Activated B cell treated with CpG ODN at 0.5 μM for 24 hours (primary cell): ENCODE results near the gene RERE. TPM values are rescaled to one million over a fixed set of nuclear protein-coding genes. Genes with fewer than 3 reads are reported as not detected.

Experiments
- ATAC-seq: fragments of 200-7000 bp; cut with Tn5 transposase; one replicate; pipeline ENCODE4 v1.10.0; 2021; ENCODE audit warnings: low read depth, mild to moderate bottlenecking, moderate library complexity
- CTCF ChIA-PET: fragments of 350-600 bp; sonication (Branson Sonifier 250); formaldehyde crosslinking; loops from one replicate; lab custom pipeline; 2021; ENCODE audit warnings: antibody characterized with exemption; lab: Charles Lee
- POLR2A ChIA-PET: fragments of 350-600 bp; sonication (Branson Sonifier 250); formaldehyde crosslinking; loops from one replicate; lab custom pipeline; 2021; ENCODE audit warnings: antibody characterized with exemption; lab: Charles Lee
- DNase-seq: peaks from one replicate; pipeline ENCODE4 v3.0.0; 2022
- H3K27ac Mint-ChIP-seq: one replicate; pipeline ENCODE4 v1.8.0; 2020; ENCODE audit warnings: mixed read lengths
- H3K27me3 Mint-ChIP-seq: one replicate; pipeline ENCODE4 v1.8.0; 2021; ENCODE audit warnings: mixed read lengths
- H3K36me3 Mint-ChIP-seq: one replicate; pipeline ENCODE4 v1.8.0; 2021; ENCODE audit warnings: low read depth, mixed read lengths
- H3K4me1 Mint-ChIP-seq: one replicate; pipeline ENCODE4 v1.8.0; 2021; ENCODE audit warnings: mixed read lengths
- H3K4me3 Mint-ChIP-seq: one replicate; pipeline ENCODE4 v1.8.0; 2020; ENCODE audit warnings: mild to moderate bottlenecking, mixed read lengths
- H3K9me3 Mint-ChIP-seq: one replicate; pipeline ENCODE4 v1.8.0; 2020; ENCODE audit warnings: mixed read lengths
- intact Hi-C: fragments of 100-400 bp; cut with micrococcal nuclease; formaldehyde crosslinking; loops from one replicate; pipeline ENCODE4 v1.15.1; 2024
- total RNA-seq: library from RNA; stranded (reverse); gene quantifications from 2 replicates; pipeline ENCODE4 v1.2.3, GENCODE V29; 2022
- TF ChIP-seq, protein P1 (sequence below): fragments of 200-600 bp; IDR thresholded peaks from one replicate; pipeline ENCODE4 v1.8.0; 2022; ENCODE audit warnings: antibody characterized with exemption, mild to moderate bottlenecking

The RERE gene
- total RNA-seq, 1 donor from 2014 or later: 98.8 TPM

DNA sequence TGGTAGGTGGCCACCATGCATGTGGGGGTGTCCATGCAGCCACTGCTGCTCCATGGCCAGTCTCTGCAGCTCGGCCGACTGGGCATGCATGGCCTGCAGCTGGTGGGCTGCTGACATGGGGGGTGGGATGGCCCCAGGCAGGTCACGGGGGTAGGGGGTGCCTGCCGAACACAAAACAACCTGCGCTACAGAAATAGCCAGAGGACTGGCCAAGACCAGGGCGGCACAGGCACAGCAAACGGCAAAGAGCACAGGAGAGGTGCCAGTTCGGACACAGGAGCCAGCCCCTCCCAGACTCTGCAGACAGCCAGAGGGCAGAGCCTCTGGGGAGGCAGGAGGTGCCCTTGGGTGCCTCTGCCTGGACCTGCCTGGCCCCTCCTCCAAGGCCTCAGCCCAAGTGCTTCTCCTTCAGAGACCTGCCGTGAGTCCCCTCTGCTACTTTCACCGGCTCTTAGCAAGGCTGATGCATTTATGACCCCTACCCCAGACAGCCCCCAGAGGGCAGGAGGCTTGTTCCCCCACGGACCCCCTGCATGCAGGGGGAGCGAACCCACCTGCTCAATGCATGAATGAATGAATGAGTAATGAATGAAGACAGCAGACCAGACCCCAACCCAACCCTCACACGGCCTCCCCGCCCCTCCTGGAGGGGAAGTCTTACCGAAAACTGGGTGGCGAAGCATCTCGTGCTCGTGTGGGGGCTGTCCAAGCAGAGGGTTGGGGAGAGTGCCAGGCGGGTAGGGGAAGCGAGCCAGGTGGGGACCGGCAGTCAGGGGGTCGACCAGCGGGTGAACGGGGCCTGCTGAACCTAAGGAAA, 461.8 kb downstream of the RERE start:
- Mint-ChIP-seq H3K36me3 (peaks cover 70% of the 10 kb centered on the region), H3K9me3 (no peaks in the 10 kb centered on the region), H3K4me3 (no peak overlapping the region), H3K27ac (peak overlapping the region; percentile 46), H3K4me1 (no peaks in the 10 kb centered on the region), H3K27me3 (no peaks in the 10 kb centered on the region)
- CTCF ChIA-PET: no interaction called here
- DNase-seq: no peak
- TF ChIP-seq, protein P1, sequence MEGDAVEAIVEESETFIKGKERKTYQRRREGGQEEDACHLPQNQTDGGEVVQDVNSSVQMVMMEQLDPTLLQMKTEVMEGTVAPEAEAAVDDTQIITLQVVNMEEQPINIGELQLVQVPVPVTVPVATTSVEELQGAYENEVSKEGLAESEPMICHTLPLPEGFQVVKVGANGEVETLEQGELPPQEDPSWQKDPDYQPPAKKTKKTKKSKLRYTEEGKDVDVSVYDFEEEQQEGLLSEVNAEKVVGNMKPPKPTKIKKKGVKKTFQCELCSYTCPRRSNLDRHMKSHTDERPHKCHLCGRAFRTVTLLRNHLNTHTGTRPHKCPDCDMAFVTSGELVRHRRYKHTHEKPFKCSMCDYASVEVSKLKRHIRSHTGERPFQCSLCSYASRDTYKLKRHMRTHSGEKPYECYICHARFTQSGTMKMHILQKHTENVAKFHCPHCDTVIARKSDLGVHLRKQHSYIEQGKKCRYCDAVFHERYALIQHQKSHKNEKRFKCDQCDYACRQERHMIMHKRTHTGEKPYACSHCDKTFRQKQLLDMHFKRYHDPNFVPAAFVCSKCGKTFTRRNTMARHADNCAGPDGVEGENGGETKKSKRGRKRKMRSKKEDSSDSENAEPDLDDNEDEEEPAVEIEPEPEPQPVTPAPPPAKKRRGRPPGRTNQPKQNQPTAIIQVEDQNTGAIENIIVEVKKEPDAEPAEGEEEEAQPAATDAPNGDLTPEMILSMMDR: no peak
- ATAC-seq: no peak
- POLR2A ChIA-PET: no interaction called here
- intact Hi-C loops: no loop called here

DNA sequence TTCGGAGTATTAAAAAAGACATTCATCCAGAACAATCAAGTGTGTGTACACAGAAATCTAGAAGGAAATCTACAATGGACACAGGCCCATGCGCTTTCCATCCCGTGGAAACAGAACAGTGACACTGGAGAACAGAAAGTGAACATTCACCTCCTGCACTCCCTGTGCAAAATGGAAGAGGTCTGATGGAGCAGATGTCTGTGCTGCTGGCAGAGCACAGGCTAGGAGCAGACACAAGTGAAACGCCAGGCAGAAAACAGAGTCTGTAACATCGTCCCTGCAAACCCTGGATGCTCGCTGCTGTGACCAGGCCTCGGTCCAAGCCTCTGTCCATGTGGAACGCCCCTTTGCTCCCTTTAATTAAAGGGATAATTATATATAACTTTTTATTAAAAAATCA, 463.4 kb downstream of the RERE start:
- Mint-ChIP-seq H3K4me1 (no peaks in the 10 kb centered on the region), H3K4me3 (no peak overlapping the region), H3K9me3 (no peaks in the 10 kb centered on the region), H3K36me3 (peaks cover 62% of the 10 kb centered on the region), H3K27me3 (no peaks in the 10 kb centered on the region), H3K27ac (no peak overlapping the region)
- ATAC-seq (no peak), DNase-seq (no peak)
- CTCF ChIA-PET: no interaction called here
- POLR2A ChIA-PET: no interaction called here
- TF ChIP-seq, protein P1: no peak
- intact Hi-C loops: no loop called here

DNA sequence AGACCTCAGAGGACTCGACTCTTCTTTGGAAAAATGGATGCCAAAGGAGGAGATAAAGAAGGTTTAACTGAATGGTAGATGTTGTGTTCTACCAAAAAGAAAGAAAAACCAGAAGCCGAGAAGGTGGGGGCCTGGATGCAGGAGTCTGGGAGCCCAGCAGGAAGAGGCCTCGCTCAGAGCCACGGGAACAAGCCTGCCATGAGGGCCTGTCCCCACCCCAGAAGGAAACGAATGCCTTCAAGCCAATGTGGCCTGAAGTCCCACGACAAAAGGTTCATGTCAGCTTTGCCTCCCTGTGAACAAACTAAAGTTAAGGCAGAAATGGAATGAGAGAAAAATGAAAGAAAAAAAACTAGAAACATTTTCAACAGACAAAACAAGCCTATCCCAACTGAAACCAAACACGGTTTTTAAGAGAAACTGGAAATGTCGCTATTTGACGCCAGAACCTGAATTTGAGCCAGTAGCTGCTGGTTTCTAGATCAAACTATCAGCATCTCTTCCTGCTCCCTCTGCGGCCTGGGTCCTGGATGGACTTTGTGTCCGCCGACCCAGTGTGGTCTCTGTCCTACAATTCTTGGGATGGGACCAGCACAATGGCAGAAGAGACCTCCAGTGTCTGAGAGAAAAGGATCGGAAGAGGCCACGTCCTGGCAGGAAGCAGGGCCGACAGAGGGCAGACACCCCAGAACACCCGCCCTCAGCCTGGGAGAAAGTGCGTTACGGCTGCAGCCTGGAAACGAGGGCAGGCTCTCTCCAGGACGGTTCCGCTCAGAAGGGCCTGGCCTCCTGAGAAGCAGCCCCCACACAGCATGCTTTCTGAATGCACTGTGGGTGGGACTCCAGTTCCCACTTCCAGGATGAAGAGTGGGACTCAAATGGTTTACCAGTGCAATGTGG, 464.3 kb downstream of the RERE start:
- ATAC-seq (no peak), DNase-seq (no peak)
- H3K27me3 Mint-ChIP-seq: no peaks in the 10 kb centered on the region
- TF ChIP-seq, protein P1: no peak
- H3K4me3 Mint-ChIP-seq: no peak overlapping the region
- no peaks in the 10 kb centered on the region for H3K9me3 Mint-ChIP-seq
- CTCF ChIA-PET: interaction anchor here (1.5 kb wide), 1 partner anchor 338 kb away, joined by 4 read pairs; no protein-coding TSS in a partner anchor
- H3K27ac Mint-ChIP-seq: no peak overlapping the region
- peaks cover 54% of the 10 kb centered on the region for H3K36me3 Mint-ChIP-seq
- peaks cover 4% of the 10 kb centered on the region for H3K4me1 Mint-ChIP-seq
- POLR2A ChIA-PET: no interaction called here
- intact Hi-C loops: no loop called here

DNA sequence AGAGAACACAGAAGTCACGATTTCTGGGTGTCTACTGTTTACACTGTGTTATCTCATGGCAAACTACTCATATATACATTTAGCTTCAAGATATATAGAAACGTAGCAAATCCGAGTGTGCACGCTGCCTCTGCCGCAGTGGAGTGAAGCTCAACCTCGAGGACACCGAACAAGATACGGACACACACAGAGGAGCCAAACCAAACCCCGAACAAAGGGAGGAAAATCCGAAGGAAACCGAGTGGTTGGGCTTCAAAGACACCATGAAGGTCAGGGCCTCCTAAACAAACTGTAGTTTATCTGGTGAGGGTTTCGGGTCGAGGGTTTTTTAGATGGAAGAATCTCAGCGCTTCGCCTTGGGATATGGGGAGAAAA, 465.0 kb downstream of the RERE start:
- TF ChIP-seq, protein P1: no peak
- ATAC-seq: no peak
- Mint-ChIP-seq H3K4me3 (no peak overlapping the region), H3K4me1 (peaks cover 4% of the 10 kb centered on the region), H3K27ac (no peak overlapping the region), H3K27me3 (no peaks in the 10 kb centered on the region), H3K36me3 (peaks cover 47% of the 10 kb centered on the region), H3K9me3 (no peaks in the 10 kb centered on the region)
- CTCF ChIA-PET: interaction anchor here (1.0 to 1.5 kb wide), 2 partner anchors 322 to 337 kb away, joined by 3 to 4 read pairs; no protein-coding TSS in a partner anchor
- DNase-seq: no peak
- POLR2A ChIA-PET: no interaction called here
- intact Hi-C loops: no loop called here
